ENCODE results near the gene TRAPPC12.
A peak's percentile ranks its signal among the peaks of the same experiment; 100 is the strongest.
"Not testable (repeated sequence)": the region's sequence is repeated elsewhere in the genome, so short reads cannot be mapped to it uniquely, and the experiment has no call there.

The TRAPPC12 gene

DNA sequence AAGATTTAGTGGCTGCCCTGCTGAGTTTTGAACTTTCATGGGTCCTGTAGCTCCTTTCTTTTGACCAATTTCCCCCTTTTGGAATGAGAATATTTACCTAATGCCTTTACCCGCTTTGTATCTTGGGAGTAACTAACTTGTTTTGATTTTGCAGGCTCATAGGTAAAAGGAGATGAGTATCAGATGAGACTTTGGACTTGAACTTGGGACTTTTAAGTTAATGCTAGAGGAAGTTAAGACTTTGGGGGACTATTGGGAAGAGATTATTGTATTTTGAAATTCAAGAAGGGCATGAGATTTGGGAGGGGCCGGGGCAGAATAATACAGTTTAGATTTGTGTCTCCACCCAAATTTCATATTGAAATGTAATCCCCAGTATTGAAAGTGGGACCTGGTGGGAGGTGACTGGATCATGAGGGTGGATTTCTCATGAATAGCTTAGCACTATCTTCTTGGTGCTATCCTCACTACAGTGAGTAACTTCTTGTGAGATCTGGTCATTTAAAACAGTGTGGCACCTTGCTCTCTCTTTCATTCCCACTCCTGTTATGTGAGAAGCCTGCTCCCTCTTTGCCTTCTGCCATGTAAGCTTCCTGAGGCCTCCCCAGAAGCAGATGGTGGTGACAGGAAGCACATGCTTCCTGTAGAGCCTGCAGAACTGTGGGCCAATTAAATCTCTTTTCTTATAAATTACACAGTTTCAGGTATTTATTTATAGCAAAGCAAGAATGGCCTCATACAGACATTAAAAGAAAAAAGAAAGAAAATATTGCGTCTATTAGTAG is 133.7 kb downstream of the TRAPPC12 start:
- DNase-seq (ENCODE audit: low spot score), result no peak

DNA sequence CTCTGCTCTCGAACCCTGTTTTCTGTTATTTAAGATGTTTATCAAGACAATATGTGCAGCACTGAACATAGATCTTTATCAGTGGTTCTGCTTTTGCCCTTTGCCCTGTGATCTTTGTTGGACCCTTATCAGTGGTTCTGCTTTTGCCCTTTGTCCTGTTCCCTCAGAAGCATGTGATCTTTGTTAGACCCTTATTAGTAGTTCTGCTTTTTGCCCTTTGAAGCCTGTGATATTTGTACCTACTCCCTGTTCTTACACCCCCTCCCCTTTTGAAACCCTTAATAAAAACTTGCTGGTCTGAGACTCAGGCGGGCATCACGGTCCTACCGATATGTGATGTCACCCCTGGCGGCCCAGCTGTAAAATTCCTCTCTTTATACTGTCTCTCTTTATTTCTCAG is 135.9 kb downstream of the TRAPPC12 start:
- not testable (repeated sequence) for DNase-seq (ENCODE audit: low spot score)

DNA sequence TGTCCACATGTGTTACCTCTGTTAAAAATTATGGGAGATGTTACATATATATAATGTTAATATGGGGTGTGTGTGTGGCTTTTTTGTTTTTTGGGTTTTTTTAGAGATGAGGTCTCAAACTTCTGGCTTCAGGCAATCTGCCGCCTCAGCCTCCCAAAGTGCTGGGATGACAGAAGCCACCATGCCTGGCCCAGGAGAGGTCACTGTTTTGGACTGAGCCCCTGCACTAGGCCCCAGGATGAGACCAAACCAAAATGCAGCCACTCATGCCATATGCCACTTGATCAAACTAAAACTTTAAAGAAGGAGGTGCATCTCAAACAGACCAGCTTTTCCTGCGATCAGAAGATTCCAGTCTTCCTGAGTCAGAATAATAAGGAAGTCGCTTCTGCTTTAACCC is 137.3 kb downstream of the TRAPPC12 start:
- no peak for DNase-seq (ENCODE audit: low spot score)

DNA sequence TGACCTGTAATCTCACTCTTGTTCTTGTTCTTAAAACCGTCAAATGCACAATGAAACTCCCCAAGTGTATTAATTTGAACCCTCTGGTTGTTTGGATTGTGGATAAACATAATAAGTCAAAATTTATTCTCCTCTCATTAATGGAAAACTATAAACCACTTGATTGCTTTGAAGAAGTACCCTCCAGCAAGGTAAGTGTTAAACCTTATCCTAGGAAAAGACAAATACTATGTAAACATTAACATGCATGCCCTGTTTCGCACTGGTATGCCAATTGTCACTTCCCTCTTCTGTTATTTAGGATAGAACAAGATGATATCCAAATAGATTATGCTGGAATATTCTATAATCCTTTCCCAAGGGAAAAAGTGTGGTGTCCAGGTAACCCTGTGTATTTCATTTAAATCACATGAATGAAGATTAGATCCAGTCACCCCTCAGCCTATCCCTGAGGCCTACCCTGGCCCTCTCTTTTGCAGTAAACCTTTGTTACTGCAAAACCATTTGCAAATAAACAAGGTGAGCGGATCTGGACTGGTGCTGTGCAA is 138.5 kb downstream of the TRAPPC12 start:
- DNase-seq (ENCODE audit: low spot score), result no peak

DNA sequence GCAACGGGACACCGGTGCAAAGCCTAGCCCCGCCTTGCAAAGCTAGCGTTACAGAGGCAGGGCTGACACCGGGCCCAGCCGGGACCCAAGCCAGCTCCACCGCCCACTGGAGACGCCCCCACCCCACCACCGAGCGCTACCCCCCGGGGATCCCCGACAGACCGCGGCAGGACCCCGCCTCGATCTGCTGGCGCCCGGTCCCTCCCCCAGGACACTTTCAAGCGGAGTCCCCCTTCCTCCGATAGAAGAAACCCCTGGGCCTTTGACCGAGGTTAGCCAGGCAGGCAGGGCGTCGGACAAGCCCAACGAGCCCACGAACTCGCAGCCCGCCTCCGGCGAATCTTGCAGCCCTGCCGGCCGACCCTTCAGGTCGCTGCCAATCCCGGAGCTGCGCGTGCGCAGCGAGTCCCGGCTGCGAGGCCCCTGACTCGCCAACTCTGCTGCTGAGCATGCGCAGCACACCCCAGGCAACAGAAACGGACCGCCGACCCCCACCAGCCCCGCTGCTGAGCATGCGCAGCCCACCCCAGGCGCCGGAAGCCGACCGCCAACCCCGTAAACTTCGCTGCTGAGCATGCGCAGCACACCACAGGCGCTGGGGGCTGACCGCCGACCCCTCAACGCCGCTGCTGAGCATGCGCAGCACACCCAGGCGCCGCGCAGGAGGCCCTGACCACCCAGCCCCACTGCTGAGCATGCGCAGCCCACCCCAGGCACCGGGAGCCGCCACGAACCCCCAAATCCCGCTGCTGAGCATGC is 139.2 kb downstream of the TRAPPC12 start:
- DNase-seq (ENCODE audit: low spot score), result peak; percentile 97

DNA sequence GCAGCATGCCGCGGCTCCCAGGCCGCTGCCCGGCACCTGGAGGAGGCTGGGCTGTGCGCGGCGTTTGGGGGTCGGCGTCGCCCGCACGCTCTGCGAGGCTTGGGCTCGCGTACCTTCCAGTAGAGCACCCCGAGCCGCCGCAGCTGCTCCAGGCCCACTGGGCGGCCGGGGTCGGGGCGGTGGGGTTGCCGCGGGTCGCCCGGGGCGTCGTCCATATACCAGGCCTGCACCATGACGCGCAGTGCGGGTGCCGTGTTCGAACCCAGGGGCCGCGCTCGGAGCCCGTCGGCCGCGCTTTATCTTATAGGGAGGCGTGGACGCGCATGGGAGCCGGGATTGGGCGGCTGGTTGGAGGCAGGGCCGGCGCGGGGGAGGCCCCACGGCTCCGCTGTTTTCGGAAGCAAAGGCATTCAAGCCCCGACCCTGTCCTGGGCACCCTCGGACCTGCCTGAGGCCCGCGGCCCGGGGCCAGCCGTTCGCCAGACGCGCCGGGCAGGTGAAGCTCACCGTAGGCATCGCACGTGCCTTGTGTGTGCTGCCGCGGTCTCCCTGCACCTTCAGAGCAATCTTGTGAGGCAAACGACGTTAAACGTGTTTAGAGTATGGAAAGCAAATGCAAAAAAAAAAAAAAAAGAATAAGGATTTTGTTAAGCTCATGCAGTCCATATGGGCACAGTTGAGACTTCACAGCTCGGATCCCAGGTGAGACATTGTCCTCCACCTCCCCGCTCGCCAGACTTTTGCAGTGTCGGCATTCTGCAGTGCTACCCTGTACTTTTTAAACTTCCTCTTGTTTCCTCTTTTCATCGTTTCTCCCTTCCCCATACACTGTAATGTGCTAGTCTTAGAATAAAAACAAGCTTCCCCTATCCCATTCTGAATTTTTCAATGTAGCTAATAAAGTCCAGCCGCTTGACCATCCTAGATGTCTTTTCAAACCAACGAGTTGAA is 140.0 kb downstream of the TRAPPC12 start, which contains the start of gene ADI1:
Gene ADI1, minus strand, starts transcription at position 277 of the 951 bp plus-strand sequence. Its CDS starts 44 bp downstream, at position 233.
- peak; percentile 74 for DNase-seq (ENCODE audit: low spot score)

DNA sequence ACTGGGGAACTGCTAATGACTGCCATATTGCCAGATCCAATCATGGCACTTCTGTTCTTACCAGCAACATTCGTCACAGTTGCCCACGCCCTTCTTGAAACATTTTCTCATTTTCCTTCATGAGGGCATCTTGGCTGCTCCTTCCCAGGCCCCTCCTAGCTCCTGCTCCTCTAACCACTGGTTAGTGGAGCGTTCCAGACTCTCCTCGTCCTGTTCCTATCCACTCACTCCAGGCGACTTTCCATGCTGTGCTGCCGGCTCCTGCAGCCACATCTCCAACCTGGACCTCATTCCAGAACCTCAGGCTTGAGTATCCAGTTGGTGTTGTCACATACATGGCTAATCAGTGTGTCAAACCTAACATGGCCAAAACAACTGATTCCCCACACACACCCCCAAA is 141.1 kb downstream of the TRAPPC12 start:
- DNase-seq (ENCODE audit: low spot score), result no peak

DNA sequence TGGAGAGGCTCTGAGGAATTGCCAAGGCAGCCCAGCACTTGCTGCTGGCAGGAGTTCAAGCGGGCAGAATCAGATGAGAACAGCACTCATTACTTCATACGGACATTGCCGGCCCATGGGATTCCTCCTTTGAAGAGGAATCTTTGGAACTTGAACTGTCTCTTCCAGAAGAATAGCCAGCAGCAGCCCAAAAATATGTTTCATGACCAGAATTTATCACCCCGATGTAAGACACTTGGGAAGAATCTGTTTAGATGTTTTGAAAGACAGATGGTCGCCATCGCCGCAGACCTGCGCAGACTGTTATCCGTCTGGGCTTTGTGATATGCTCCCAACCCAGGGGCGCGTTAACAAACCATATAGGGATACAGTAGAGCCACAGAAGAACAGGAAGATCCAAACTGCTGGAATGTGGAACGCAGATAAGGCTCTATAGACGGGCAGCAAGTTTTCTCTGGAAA is 143.5 kb downstream of the TRAPPC12 start:
- DNase-seq (ENCODE audit: low spot score), result no peak

DNA sequence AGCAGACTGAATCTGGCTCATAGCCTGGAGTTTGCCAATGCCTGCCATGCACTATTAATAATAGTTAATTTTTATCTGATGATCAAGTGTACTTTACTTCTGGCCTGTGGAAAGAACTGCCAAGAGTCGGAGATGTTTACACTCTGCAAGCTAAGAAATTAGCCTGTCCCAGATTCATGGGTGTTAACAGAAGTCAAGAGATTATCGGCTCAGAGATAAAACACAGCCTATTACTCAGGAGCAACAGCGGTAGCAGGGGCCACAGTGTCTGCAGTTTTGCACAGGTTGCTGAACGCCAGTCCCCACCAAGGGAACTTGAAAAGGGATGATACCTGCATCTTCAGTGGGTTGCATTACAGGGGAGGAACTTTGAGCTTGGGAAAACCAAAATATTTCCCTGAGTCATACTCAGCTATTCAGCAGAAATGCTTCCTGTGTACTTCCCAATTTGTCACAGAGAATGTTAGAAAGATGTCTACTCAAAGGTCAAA is 144.1 kb downstream of the TRAPPC12 start:
- DNase-seq (ENCODE audit: low spot score), result no peak

DNA sequence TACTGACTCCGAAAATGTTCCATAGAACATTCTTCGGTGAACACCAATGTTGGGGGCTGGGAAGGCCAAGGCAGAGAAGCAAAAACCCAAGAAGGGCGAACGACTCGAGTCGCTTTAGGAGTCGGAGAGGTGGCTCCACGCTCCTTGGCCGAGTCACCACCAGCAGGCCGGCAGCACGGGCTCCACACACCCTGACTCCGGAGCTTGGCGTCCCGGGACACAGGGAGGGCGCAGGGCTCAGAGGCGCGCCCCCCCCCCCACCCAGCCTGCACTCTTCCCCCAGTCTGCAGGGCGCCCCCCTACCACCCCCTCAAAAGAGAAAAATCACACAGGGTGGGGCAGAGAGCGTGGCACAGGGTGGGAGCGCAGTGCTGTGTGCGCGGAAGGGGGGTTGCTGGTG is 147.4 kb downstream of the TRAPPC12 start:
- DNase-seq (ENCODE audit: low spot score), result no peak

DNA sequence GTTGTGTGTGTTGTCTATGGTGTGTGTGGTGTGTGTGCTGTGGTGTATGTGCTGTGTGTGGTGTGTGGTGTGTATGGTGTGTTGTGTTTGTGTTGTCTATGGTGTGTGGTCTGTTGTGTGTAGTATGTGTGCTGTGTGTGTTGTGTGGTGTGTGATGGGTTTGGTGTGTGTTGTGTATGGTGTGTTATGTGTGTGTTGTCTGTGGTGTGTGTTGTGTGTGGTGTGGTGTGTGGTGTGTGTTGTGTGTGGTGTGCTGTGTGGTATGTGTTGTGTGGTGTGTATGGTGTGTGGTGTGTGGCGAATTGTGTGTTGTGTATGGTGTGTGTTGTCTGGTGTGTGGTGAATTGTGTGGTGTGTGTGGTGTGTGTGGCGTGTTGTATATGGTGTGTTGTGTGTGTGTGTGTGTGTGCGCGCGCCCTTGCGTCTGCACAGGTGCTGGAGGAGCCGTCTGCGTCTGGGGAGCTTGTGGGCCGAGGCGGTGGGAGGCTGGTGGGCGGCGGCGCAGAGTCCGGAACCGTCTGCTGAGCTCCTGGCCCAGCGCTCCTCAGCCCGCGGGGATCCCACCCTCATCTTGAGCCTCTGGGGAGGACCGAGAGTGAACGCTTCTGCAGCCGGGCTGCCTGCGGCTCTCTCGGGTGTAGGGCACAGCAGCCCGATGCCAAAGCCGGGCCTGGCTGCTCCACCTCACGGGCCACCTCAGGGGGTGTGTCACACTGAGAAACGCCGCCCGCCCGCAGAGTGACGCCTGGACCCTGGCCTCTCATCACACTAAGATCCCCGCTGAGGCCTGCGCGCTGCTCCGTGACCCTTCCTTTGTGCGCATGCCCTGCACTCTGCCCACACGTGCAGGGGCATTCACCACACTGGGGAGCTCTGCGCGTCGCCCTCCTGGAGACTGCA is 148.6 kb downstream of the TRAPPC12 start:
- DNase-seq (ENCODE audit: low spot score), result no peak

All from putamen (tissue), 1 donor.